K562 (cell line): ENCODE measurements around the gene FRMD4A. TPM values are rescaled to one million over a fixed set of nuclear protein-coding genes. Genes with fewer than 3 reads are reported as not detected.

Experiments used
- ATAC-seq: fragments of 200-7000 bp; cut with Tn5 transposase; 3 replicates; pipeline ENCODE4 v1.9.1; 2020; ENCODE audit warnings: moderate library complexity
- BruUV-seq: library from RNA; stranded (reverse); fragments of 400-500 nt; replicated peaks from 2 replicates; lab custom pipeline; 2021; lab: Mats Ljungman, UMichigan
- CTCF ChIA-PET: fragments of 300-600 bp; formaldehyde crosslinking; extraction: SDS; loops from one replicate; lab custom pipeline; 2021; ENCODE audit warnings: low intra/inter-chr PET ratio; lab: Yijun Ruan, JAX
- POLR2A ChIA-PET: fragments of 300-600, 350-650 bp; sonication (Branson Sonifier 250); formaldehyde crosslinking; extraction: SDS; loops from one replicate; lab custom pipeline; 2021; ENCODE audit warnings: antibody characterized with exemption, inconsistent platforms; lab: Yijun Ruan, JAX
- DNase-seq, 4 experiments: peaks; one replicate each; pipeline versions ENCODE4 v3.0.0 to v3.0.0-alpha.2; 2011 to 2018; ENCODE audit warnings: low spot score in 3 of 4, mixed read lengths in 3 of 4; ENCODE audit errors: extremely low read depth in 1 of 4
- FAIRE-seq: peaks from 2 replicates; lab custom pipeline; 2011; peaks lifted over from hg19 to GRCh38; lab: Jason Lieb, UNC
- H2AFZ ChIP-seq: 2 replicates; pipeline ENCODE4 v1.6.0; 2011; ENCODE audit warnings: low read depth, low read length, control low read depth, inconsistent platforms
- H3K27ac ChIP-seq: fragments of 200-600 bp; 3 replicates; pipeline ENCODE4 v1.8.0; 2011; ENCODE audit warnings: low read depth, mild to moderate bottlenecking, control low read depth, inconsistent platforms, low read length, moderate library complexity, mixed read lengths; ENCODE audit errors: extremely low read depth
- H3K27me3 ChIP-seq, 2 experiments: fragments of 300-600 bp in 1 of 2; 2 replicates in 1 of 2; 3 replicates in 1 of 2; pipeline versions ENCODE4 v1.6.0 to v1.8.0; 2011; ENCODE audit warnings: inconsistent platforms in 2 of 2, low read length in 2 of 2, mild to moderate bottlenecking in 1 of 2, mixed read lengths in 1 of 2, moderate library complexity in 1 of 2; ENCODE audit not compliant: control insufficient read depth in 2 of 2, insufficient read depth in 2 of 2
- H3K36me3 ChIP-seq: fragments of 300-600 bp; 3 replicates; pipeline ENCODE4 v1.8.0; 2011; ENCODE audit warnings: mild to moderate bottlenecking, low read length, inconsistent platforms; ENCODE audit not compliant: control insufficient read depth, insufficient read depth
- H3K4me1 ChIP-seq, 2 experiments: fragments of 200-600 bp in 1 of 2; replicated peaks in 1 of 2; 2 replicates in 1 of 2; 3 replicates in 1 of 2; pipeline versions ENCODE4 v1.5.1 to v1.8.0; 2011; ENCODE audit warnings: inconsistent platforms in 2 of 2, low read length in 2 of 2, mild to moderate bottlenecking in 1 of 2, mixed read lengths in 1 of 2, moderate library complexity in 1 of 2; ENCODE audit not compliant: control insufficient read depth in 2 of 2, insufficient read depth in 2 of 2
- H3K4me2 ChIP-seq: 2 replicates; pipeline ENCODE4 v1.6.1; 2011; ENCODE audit warnings: low read length, control low read depth, inconsistent platforms, mixed read lengths; ENCODE audit not compliant: insufficient read depth
- H3K4me3 ChIP-seq: fragments of 200-600 bp; sonication (generic), shearing (Covaris generic); 2 replicates; pipeline ENCODE4 v1.5.1; 2016; ENCODE audit warnings: control low read depth, inconsistent platforms
- H3K79me2 ChIP-seq: fragments of 200-600 bp; 3 replicates; pipeline ENCODE4 v1.8.0; 2011; ENCODE audit warnings: low read length, inconsistent platforms; ENCODE audit not compliant: control insufficient read depth, insufficient read depth
- H3K9ac ChIP-seq, 2 experiments: 2 replicates each; pipeline versions ENCODE4 v1.6.0 to v1.6.1; 2011; ENCODE audit warnings: low read depth in 2 of 2, low read length in 2 of 2, control low read depth in 1 of 2, inconsistent platforms in 1 of 2, mild to moderate bottlenecking in 1 of 2, mixed read lengths in 1 of 2; ENCODE audit not compliant: insufficient read depth in 1 of 2
- H3K9me1 ChIP-seq: one replicate; pipeline ENCODE4 v1.6.0; 2011; ENCODE audit warnings: inconsistent platforms, mild to moderate bottlenecking, low read length, moderate library complexity; ENCODE audit not compliant: control insufficient read depth, insufficient read depth
- H3K9me3 ChIP-seq: replicated peaks from 2 replicates; pipeline ENCODE4 v1.5.1; 2011; ENCODE audit warnings: low read depth, low read length, inconsistent platforms; ENCODE audit not compliant: control insufficient read depth, insufficient read depth
- H4K20me1 ChIP-seq: replicated peaks from 2 replicates; pipeline ENCODE4 v1.6.1; 2011; ENCODE audit warnings: low read length, inconsistent platforms, mixed read lengths; ENCODE audit not compliant: control insufficient read depth, insufficient read depth
- BACH1 ChIP-seq: fragments of 200-800 bp; sonication (Bioruptor generic); IDR thresholded peaks from 2 replicates; pipeline ENCODE4 v1.6.1; 2016; ENCODE audit warnings: missing genetic modification characterization, missing compliant biosample characterization
- BCLAF1 ChIP-seq, 2 experiments: fragments of 450-650 bp in 1 of 2; IDR thresholded peaks; 2 replicates each; pipeline ENCODE4 v1.6.1; 2011 to 2017; ENCODE audit warnings: low read depth in 2 of 2, antibody characterized with exemption in 1 of 2, borderline replicate concordance in 1 of 2, low read length in 1 of 2, mild to moderate bottlenecking in 1 of 2, mixed read lengths in 1 of 2; ENCODE audit not compliant: control insufficient read depth in 1 of 2
- BHLHE40 ChIP-seq: IDR thresholded peaks from 2 replicates; pipeline ENCODE4 v1.6.1; 2011; ENCODE audit warnings: low read length, improper control_type of control experiment
- CBFB ChIP-seq: sonication (generic); formaldehyde crosslinking; IDR thresholded peaks from 2 replicates; pipeline ENCODE4 v1.4.0; 2020; ENCODE audit warnings: mild to moderate bottlenecking, missing genetic modification reagents
- CREB5 ChIP-seq: fragments of 250-450 bp; sonication (Bioruptor Pico); IDR thresholded peaks from 2 replicates; pipeline ENCODE4 v1.5.0; 2020; ENCODE audit warnings: mild to moderate bottlenecking
- EP300 ChIP-seq: IDR thresholded peaks from 2 replicates; pipeline ENCODE4 v1.6.1; 2012; ENCODE audit warnings: low read length, improper control_type of control experiment
- FOXJ3 ChIP-seq: sonication (generic); formaldehyde crosslinking; IDR thresholded peaks from 2 replicates; pipeline ENCODE4 v1.4.0; 2020; ENCODE audit warnings: mild to moderate bottlenecking, missing genetic modification reagents
- FOXP4 ChIP-seq: sonication (generic); formaldehyde crosslinking; IDR thresholded peaks from 2 replicates; pipeline ENCODE4 v1.8.0; 2022; ENCODE audit warnings: mild to moderate bottlenecking, missing genetic modification reagents, borderline replicate concordance
- HDAC8 ChIP-seq: fragments of 450-650 bp; IDR thresholded peaks from 2 replicates; pipeline ENCODE4 v1.6.1; 2016; ENCODE audit warnings: mild to moderate bottlenecking, missing genetic modification characterization, moderate library complexity, missing compliant biosample characterization
- MYNN ChIP-seq, 2 experiments: sonication (generic); formaldehyde crosslinking in 1 of 2; IDR thresholded peaks; 2 replicates each; pipeline versions ENCODE4 v1.5.0 to v1.6.1; 2016 to 2020; ENCODE audit warnings: antibody characterized with exemption in 1 of 2, missing genetic modification reagents in 1 of 2
- NR1H2 ChIP-seq: sonication (generic); formaldehyde crosslinking; IDR thresholded peaks from 2 replicates; pipeline ENCODE4 v1.4.0; 2020; ENCODE audit warnings: mild to moderate bottlenecking, missing genetic modification reagents
- TEAD4 ChIP-seq, 2 experiments: sonication (generic) in 1 of 2; formaldehyde crosslinking in 1 of 2; IDR thresholded peaks; 2 replicates each; pipeline versions ENCODE4 v1.6.1 to v1.8.0; 2012 to 2022; ENCODE audit warnings: borderline replicate concordance in 1 of 2, inconsistent platforms in 1 of 2, low read length in 1 of 2, mild to moderate bottlenecking in 1 of 2, missing genetic modification reagents in 1 of 2
- ZNF133 ChIP-seq: fragments of 250-450 bp; sonication (Bioruptor Pico); IDR thresholded peaks from 2 replicates; pipeline ENCODE4 v1.4.0; 2020; ENCODE audit warnings: mild to moderate bottlenecking
- ZNF324 ChIP-seq: fragments of 250-450 bp; sonication (Bioruptor Pico); IDR thresholded peaks from 2 replicates; pipeline ENCODE4 v1.4.0; 2020; ENCODE audit warnings: mild to moderate bottlenecking
- ZNF668 ChIP-seq: fragments of 250-450 bp; sonication (Bioruptor Pico); IDR thresholded peaks from 2 replicates; pipeline ENCODE4 v1.8.0; 2022; ENCODE audit warnings: mild to moderate bottlenecking, inconsistent platforms
- WGBS: fragments of 100-300 bp; shearing (Covaris generic); methylation state at CpG from one replicate; pipeline ENCODE4 v1.1.6; 2016; ENCODE audit warnings: low coverage, mixed read lengths; ENCODE audit not compliant: insufficient coverage; ENCODE audit errors: missing lambda C conversion rate; 5-methylcytosine and 5-hydroxymethylcytosine counted together
- in situ Hi-C: fragments of 300-500 bp; cut with MboI; formaldehyde crosslinking; loops from 4 replicates; pipeline ENCODE4 v1.15.0; 2018; ENCODE audit warnings: inconsistent platforms, mixed read lengths
- intact Hi-C: fragments of 100-400 bp; cut with micrococcal nuclease; formaldehyde crosslinking; loops from 2 replicates; pipeline ENCODE4 v1.14.2; 2022
- polyA plus RNA-seq, 8 experiments: library from polyadenylated mRNA; depleted of rRNA in 4 of 8; stranded (reverse) in 5 of 8; unstranded in 3 of 8; fragments of >200 nt; fragmentation: Nextera tagmentation in 2 of 8; fragmentation: Illumina TruSeq in 1 of 8; extraction: Ambion mirVana in 2 of 8; extraction: Trizol in 1 of 8; gene quantifications; 2 replicates each; pipeline versions ENCODE4 v1.2.1 to v1.2.3, GENCODE V29; 2011 to 2014; ENCODE audit warnings: inconsistent platforms in 1 of 8, missing spikeins in 1 of 8
- total RNA-seq, 7 experiments: library from RNA; depleted of rRNA in 6 of 7; stranded (reverse); fragments of >200 nt in 6 of 7; fragmentation: Illumina TruSeq in 2 of 7; extraction: Trizol in 2 of 7; gene quantifications; 2 replicates each; pipeline versions ENCODE4 v1.2.1 to v1.2.3, GENCODE V29; 2011 to 2021; ENCODE audit warnings: low replicate concordance in 1 of 7

FRMD4A gene
- total and polyA plus RNA-seq, 9 of the 15 experiments (the other 6 are each of a cell fraction or from before 2014, with no cell fraction given): 0.80 to 5.2 (median 3.0) TPM

GRCh38 chr10:14329746-14330173 is 964 bp downstream of the FRMD4A start:
- no peak overlapping the region for H3K9ac ChIP-seq
- CTCF ChIA-PET: no interaction called here
- ATAC-seq (no peak), FAIRE-seq (no peak), DNase-seq (no peak)
- H3K36me3 ChIP-seq: no peaks in the 10 kb centered on the region
- POLR2A ChIA-PET: no interaction called here
- under 1% methylated on average over 13 of the region's 13 CpGs for WGBS
- intact Hi-C loops (loop anchor here (10.0 kb wide), 1 partner anchor 135 kb away; no protein-coding TSS in a partner anchor), in situ Hi-C loops (no loop called here)
- H3K9me3 ChIP-seq: no peaks in the 10 kb centered on the region
- no peak overlapping the region for H3K4me2 ChIP-seq
- no peak overlapping the region for H3K4me3 ChIP-seq
- no peaks in the 10 kb centered on the region for H3K79me2 ChIP-seq
- no peaks in the 10 kb centered on the region for H3K4me1 ChIP-seq
- H3K9me1 ChIP-seq: no peaks in the 10 kb centered on the region
- H2AFZ ChIP-seq: no peak overlapping the region
- peaks cover 3 to 23% of the 10 kb centered on the region in 2 experiments; a peak in 3 of 5 replicates for H3K27me3 ChIP-seq
- no TSS peak for BruUV-seq
- H4K20me1 ChIP-seq: peaks cover 4% of the 10 kb centered on the region
- no peak overlapping the region for H3K27ac ChIP-seq
- no peak for TF ChIP-seq MYNN (IDR thresholded peaks at IDR 0.05)
- no peak for TF ChIP-seq MYNN (CRISPR knock-in tag; IDR thresholded peaks at IDR 0.05)
- TF ChIP-seq ZNF133 (CRISPR knock-in tag): no peak
- no peak for TF ChIP-seq BACH1 (tag)
- TF ChIP-seq HDAC8 (tag): no peak
- TF ChIP-seq ZNF668 (CRISPR knock-in tag): no peak
- TF ChIP-seq FOXP4: no peak
- TF ChIP-seq CREB5 (CRISPR knock-in tag): no peak
- TF ChIP-seq BHLHE40: no peak
- no peak for TF ChIP-seq FOXJ3 (CRISPR knock-in tag)
- no peak for TF ChIP-seq NR1H2 (CRISPR knock-in tag)
- TF ChIP-seq EP300: no peak
- TF ChIP-seq BCLAF1 (IDR thresholded peaks at IDR 0.05; ENCODE audit: borderline replicate concordance in 1 of 2, control insufficient read depth in 1 of 2, low read depth in 2 of 2, low read length in 1 of 2): no peak
- TF ChIP-seq ZNF324 (CRISPR knock-in tag): no peak
- no peak for TF ChIP-seq CBFB
- no peak for TF ChIP-seq TEAD4 (IDR thresholded peaks at IDR 0.05; ENCODE audit: low read length)
- no peak for TF ChIP-seq TEAD4 (CRISPR knock-in tag; IDR thresholded peaks at IDR 0.05; ENCODE audit: borderline replicate concordance)
